Neural progenitor cell (in vitro differentiated cells): ENCODE data around the gene ABLIM2.

Experiments used
- EZH2 ChIP-seq: fragments of 200-600 bp; sonication (generic); IDR thresholded peaks from 2 replicates; pipeline ENCODE4 v1.6.1; 2017; ENCODE audit warnings: antibody characterized with exemption, mild to moderate bottlenecking, moderate library complexity
- TF ChIP-seq, protein P1 (sequence below): fragments of 200-600 bp; sonication (generic); IDR thresholded peaks from 2 replicates; pipeline ENCODE4 v1.5.1; 2017; ENCODE audit warnings: antibody characterized with exemption, mild to moderate bottlenecking

DNA sequence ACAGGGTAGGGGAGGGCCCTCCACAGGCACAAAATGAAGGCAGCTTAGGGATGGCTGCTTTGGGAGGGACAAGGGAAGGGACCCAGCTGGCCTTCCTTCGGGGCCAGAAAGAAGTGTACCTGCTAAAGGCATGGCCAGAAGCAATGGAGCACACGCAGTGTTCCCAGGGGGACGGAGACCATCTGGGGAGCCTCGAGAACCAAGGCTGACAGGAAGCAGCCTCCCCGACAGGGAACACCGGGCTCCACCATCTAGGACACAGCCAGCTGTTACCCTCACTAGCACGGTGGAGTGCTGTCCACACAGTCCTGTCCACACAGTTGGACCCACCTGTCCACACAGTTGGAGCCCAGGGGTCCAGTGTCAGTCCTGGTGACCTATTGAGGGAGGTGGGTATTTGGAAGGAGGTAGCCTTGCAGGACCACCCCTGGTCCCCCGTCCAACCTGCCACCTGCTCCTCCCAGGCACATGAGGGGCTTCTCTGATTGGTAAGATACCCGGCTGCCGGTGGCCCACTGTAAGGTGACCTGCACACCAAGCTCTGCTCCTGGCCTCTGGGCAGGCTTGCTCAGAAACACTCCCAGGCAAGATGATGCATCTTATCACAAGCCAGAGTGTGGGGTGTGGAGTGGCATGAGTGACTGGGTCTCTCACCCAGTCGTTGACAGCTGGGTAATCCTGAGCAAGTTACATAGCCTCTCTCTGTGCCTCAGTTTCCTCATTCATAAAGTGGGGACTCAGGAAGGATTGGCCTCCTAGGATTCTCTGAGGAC lies 198.4 kb downstream of the ABLIM2 start:
- TF ChIP-seq, protein P1, sequence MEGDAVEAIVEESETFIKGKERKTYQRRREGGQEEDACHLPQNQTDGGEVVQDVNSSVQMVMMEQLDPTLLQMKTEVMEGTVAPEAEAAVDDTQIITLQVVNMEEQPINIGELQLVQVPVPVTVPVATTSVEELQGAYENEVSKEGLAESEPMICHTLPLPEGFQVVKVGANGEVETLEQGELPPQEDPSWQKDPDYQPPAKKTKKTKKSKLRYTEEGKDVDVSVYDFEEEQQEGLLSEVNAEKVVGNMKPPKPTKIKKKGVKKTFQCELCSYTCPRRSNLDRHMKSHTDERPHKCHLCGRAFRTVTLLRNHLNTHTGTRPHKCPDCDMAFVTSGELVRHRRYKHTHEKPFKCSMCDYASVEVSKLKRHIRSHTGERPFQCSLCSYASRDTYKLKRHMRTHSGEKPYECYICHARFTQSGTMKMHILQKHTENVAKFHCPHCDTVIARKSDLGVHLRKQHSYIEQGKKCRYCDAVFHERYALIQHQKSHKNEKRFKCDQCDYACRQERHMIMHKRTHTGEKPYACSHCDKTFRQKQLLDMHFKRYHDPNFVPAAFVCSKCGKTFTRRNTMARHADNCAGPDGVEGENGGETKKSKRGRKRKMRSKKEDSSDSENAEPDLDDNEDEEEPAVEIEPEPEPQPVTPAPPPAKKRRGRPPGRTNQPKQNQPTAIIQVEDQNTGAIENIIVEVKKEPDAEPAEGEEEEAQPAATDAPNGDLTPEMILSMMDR: no peak
- TF ChIP-seq EZH2: no peak
